IMR-90 (cell line): Measurements from ENCODE around the gene ANKRD40CL. TPM values are rescaled to one million over a fixed set of nuclear protein-coding genes. Genes with fewer than 3 reads are reported as not detected.

Experiments
- ATAC-seq: fragments of 200-7000 bp; cut with Tn5 transposase; 2 replicates; pipeline ENCODE4 v1.9.1; 2020; ENCODE audit warnings: low read depth, mild to moderate bottlenecking, moderate library complexity
- BruUV-seq: library from RNA; stranded (reverse); fragments of 400-500 nt; replicated peaks from 2 replicates; lab custom pipeline; 2021; lab: Mats Ljungman, UMichigan
- CTCF ChIA-PET: fragments of 300-600 bp; formaldehyde crosslinking; extraction: SDS; loops from one replicate; lab custom pipeline; 2021; ENCODE audit warnings: antibody characterized with exemption; lab: Yijun Ruan, JAX
- POLR2A ChIA-PET: fragments of 300-600 bp; sonication (Branson Sonifier 250); formaldehyde crosslinking; loops from one replicate; lab custom pipeline; 2022; ENCODE audit warnings: antibody characterized with exemption; ENCODE audit not compliant: unreplicated experiment; lab: Charles Lee
- DNase-seq: peaks from one replicate; pipeline ENCODE4 v3.0.0; 2013
- H2AFZ ChIP-seq: replicated peaks from 2 replicates; pipeline ENCODE3; 2013; ENCODE audit warnings: low read length, mild to moderate bottlenecking; ENCODE audit not compliant: poor library complexity
- H2AK5ac ChIP-seq: 2 replicates; pipeline ENCODE4 v1.6.1; 2013; ENCODE audit warnings: low read depth, low read length, inconsistent platforms
- H2AK9ac ChIP-seq: replicated peaks from 2 replicates; pipeline ENCODE3; 2013; ENCODE audit warnings: mild to moderate bottlenecking, low read depth, low read length, moderate library complexity; ENCODE audit not compliant: poor library complexity
- H2BK120ac ChIP-seq: 2 replicates; pipeline ENCODE4 v1.6.1; 2013; ENCODE audit warnings: low read depth, low read length, inconsistent platforms
- H2BK15ac ChIP-seq: 3 replicates; pipeline ENCODE4 v1.6.1; 2013; ENCODE audit warnings: low read depth, low read length, inconsistent platforms
- H2BK20ac ChIP-seq: 2 replicates; pipeline ENCODE4 v1.6.1; 2013; ENCODE audit warnings: low read depth, mild to moderate bottlenecking, inconsistent platforms, low read length, moderate library complexity
- H2BK5ac ChIP-seq: 2 replicates; pipeline ENCODE4 v1.6.1; 2013; ENCODE audit warnings: mild to moderate bottlenecking, low read depth, low read length, inconsistent platforms; ENCODE audit not compliant: poor library complexity, severe bottlenecking
- H3K14ac ChIP-seq: replicated peaks from 2 replicates; pipeline ENCODE4 v1.6.1; 2013; ENCODE audit warnings: low read depth, low read length, inconsistent platforms
- H3K18ac ChIP-seq: 2 replicates; pipeline ENCODE4 v1.6.1; 2013; ENCODE audit warnings: low read depth, low read length, control low read depth
- H3K23ac ChIP-seq: 2 replicates; pipeline ENCODE4 v1.6.1; 2013; ENCODE audit warnings: low read depth, low read length, inconsistent platforms
- H3K27ac ChIP-seq: 2 replicates; pipeline ENCODE4 v1.5.1; 2013; ENCODE audit warnings: mild to moderate bottlenecking, control low read depth, low read length; ENCODE audit not compliant: insufficient read depth
- H3K27me3 ChIP-seq: 2 replicates; pipeline ENCODE4 v1.6.1; 2013; ENCODE audit warnings: low read length; ENCODE audit not compliant: control insufficient read depth, insufficient read depth
- H3K36me3 ChIP-seq: 2 replicates; pipeline ENCODE4 v1.6.1; 2013; ENCODE audit warnings: low read length, mixed read lengths; ENCODE audit not compliant: control insufficient read depth, insufficient read depth
- H3K4ac ChIP-seq: 2 replicates; pipeline ENCODE4 v1.6.1; 2013; ENCODE audit warnings: low read depth, low read length, inconsistent platforms
- H3K4me1 ChIP-seq: 2 replicates; pipeline ENCODE4 v1.6.1; 2013; ENCODE audit warnings: low read length, mixed read lengths; ENCODE audit not compliant: control insufficient read depth, insufficient read depth
- H3K4me2 ChIP-seq: 2 replicates; pipeline ENCODE4 v1.6.1; 2013; ENCODE audit warnings: low read depth, mild to moderate bottlenecking, control low read depth, low read length, moderate library complexity
- H3K4me3 ChIP-seq: 2 replicates; pipeline ENCODE4 v1.5.1; 2013; ENCODE audit warnings: low read depth, mild to moderate bottlenecking, control low read depth, low read length, moderate library complexity; ENCODE audit not compliant: insufficient read depth
- H3K56ac ChIP-seq: 2 replicates; pipeline ENCODE4 v1.6.1; 2013; ENCODE audit warnings: low read length, inconsistent platforms; ENCODE audit not compliant: insufficient read depth; ENCODE audit errors: extremely low read depth
- H3K79me1 ChIP-seq, 2 experiments: 2 replicates each; pipeline ENCODE4 v1.6.1; 2013; ENCODE audit warnings: low read length in 2 of 2, inconsistent platforms in 1 of 2, low read depth in 1 of 2
- H3K9ac ChIP-seq: 2 replicates; pipeline ENCODE4 v1.6.1; 2013; ENCODE audit warnings: low read depth, low read length, control low read depth
- H3K9me1 ChIP-seq: 2 replicates; pipeline ENCODE4 v1.6.1; 2013; ENCODE audit warnings: low read length, inconsistent platforms; ENCODE audit not compliant: insufficient read depth
- H3K9me3 ChIP-seq: 2 replicates; pipeline ENCODE4 v1.6.1; 2013; ENCODE audit warnings: low read length; ENCODE audit not compliant: control insufficient read depth, insufficient read depth
- H4K20me1 ChIP-seq: 2 replicates; pipeline ENCODE4 v1.6.1; 2013; ENCODE audit warnings: low read length, inconsistent platforms; ENCODE audit not compliant: insufficient read depth
- H4K5ac ChIP-seq: 2 replicates; pipeline ENCODE4 v1.6.1; 2013; ENCODE audit warnings: mild to moderate bottlenecking, low read depth, low read length, control low read depth
- H4K8ac ChIP-seq, 2 experiments: 2 replicates each; pipeline ENCODE4 v1.6.1; 2013; ENCODE audit warnings: low read depth in 2 of 2, low read length in 2 of 2, control low read depth in 1 of 2, inconsistent platforms in 1 of 2
- H4K91ac ChIP-seq: 2 replicates; pipeline ENCODE4 v1.6.1; 2013; ENCODE audit warnings: low read depth, low read length, inconsistent platforms; ENCODE audit not compliant: insufficient read depth
- MAZ ChIP-seq: IDR thresholded peaks from 2 replicates; pipeline ENCODE4 v1.6.1; 2012; ENCODE audit warnings: low read depth, mild to moderate bottlenecking, low read length, improper control_type of control experiment, moderate library complexity, borderline replicate concordance
- WGBS, 2 experiments: methylation state at CpG; one replicate each; pipeline versions ENCODE4 v1.1.5 to v1.1.7; 2013; ENCODE audit warnings: missing lambda C conversion rate in 2 of 2; ENCODE audit not compliant: insufficient read length in 1 of 2; ENCODE audit errors: extremely low coverage in 2 of 2; 5-methylcytosine and 5-hydroxymethylcytosine counted together
- dilution Hi-C: fragments of 300-500 bp; cut with HindIII; formaldehyde crosslinking; loops from one replicate; pipeline ENCODE4 v1.14.3; 2018; ENCODE audit warnings: low sequenced_read_pairs; ENCODE audit not compliant: unreplicated experiment
- in situ Hi-C: fragments of 300-500 bp; cut with MboI; formaldehyde crosslinking; loops from 3 replicates; pipeline ENCODE4 v1.14.3; 2019; ENCODE audit warnings: low sequenced_read_pairs, inconsistent platforms, mixed read lengths
- intact Hi-C: fragments of 100-400 bp; cut with micrococcal nuclease; formaldehyde crosslinking; loops from 2 replicates; pipeline ENCODE4 v1.10.0; 2022
- polyA plus RNA-seq, 3 experiments: library from polyadenylated mRNA; depleted of rRNA; stranded (reverse); fragments of >200 nt; gene quantifications; 2 replicates each; pipeline ENCODE4 v1.2.3, GENCODE V29; 2012; ENCODE audit warnings: low replicate concordance in 1 of 3
- total RNA-seq: library from RNA; depleted of rRNA; stranded (reverse); fragments of >200 nt; gene quantifications from 2 replicates; pipeline ENCODE4 v1.2.3, GENCODE V29; 2012
- TF ChIP-seq, protein P1 (sequence below): fragments of 150-350 bp; IDR thresholded peaks from 2 replicates; pipeline ENCODE4 v1.6.1; 2016; ENCODE audit warnings: low read depth, mild to moderate bottlenecking, low read length, moderate library complexity, borderline replicate concordance

ANKRD40CL gene
- total and polyA plus RNA-seq, 2 of the 4 experiments (the other 2 are of a cell fraction), result not detected

DNA sequence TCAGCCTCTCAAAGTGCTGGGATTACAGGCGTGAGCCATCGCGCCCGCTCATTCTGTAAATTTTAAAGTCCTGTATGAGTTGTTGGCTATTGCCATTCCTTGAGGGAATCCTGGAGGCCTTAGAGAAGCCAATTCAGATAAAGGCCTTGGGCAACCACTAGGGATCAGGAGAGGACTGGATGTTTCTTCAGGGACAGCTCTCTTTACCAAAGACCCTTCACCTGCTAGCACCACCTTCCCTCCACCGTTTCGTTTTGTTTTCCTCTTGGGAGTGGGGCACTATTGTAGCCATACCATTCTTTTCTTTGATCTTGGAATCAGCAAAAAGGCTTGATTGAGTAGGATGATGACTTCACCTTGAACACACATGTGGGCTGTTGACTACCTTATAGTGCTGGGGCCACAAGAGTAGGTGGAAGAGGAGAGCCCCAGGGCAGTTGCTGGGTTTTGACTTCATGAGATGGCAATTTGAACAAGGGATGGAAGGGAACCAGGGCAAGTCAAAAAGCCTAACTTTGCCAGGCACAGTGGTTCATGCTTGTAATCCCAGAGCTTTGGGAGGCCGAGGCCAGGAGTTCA lies 7.0 kb upstream of the ANKRD40CL start:
- H4K20me1 ChIP-seq, result no peaks in the 10 kb centered on the region
- no peak overlapping the region for H3K14ac ChIP-seq
- no peak overlapping the region for H4K91ac ChIP-seq
- no peak overlapping the region for H2BK15ac ChIP-seq
- TF ChIP-seq MAZ, result no peak
- TF ChIP-seq, protein P1, sequence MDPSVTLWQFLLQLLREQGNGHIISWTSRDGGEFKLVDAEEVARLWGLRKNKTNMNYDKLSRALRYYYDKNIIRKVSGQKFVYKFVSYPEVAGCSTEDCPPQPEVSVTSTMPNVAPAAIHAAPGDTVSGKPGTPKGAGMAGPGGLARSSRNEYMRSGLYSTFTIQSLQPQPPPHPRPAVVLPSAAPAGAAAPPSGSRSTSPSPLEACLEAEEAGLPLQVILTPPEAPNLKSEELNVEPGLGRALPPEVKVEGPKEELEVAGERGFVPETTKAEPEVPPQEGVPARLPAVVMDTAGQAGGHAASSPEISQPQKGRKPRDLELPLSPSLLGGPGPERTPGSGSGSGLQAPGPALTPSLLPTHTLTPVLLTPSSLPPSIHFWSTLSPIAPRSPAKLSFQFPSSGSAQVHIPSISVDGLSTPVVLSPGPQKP, result no peak
- no peak overlapping the region for H3K18ac ChIP-seq
- H2BK120ac ChIP-seq, result no peak overlapping the region
- H2BK20ac ChIP-seq, result no peak overlapping the region
- H3K4ac ChIP-seq, result no peak overlapping the region
- H4K8ac ChIP-seq, result no peak overlapping the region
- CTCF ChIA-PET, result no interaction called here
- H3K4me3 ChIP-seq, result no peak overlapping the region
- no peak for ATAC-seq
- H3K9ac ChIP-seq, result no peak overlapping the region
- H3K79me1 ChIP-seq, result no peaks in the 10 kb centered on the region
- H2AK5ac ChIP-seq, result no peak overlapping the region
- H3K27ac ChIP-seq, result no peak overlapping the region
- no peak overlapping the region for H2AFZ ChIP-seq
- in situ Hi-C loops, result no loop called here
- H3K4me1 ChIP-seq, result no peaks in the 10 kb centered on the region
- peaks cover 4% of the 10 kb centered on the region for H3K27me3 ChIP-seq
- no peak overlapping the region for H4K5ac ChIP-seq
- no peak for DNase-seq
- H2AK9ac ChIP-seq, result no peak overlapping the region
- no peak overlapping the region for H3K23ac ChIP-seq
- no peak overlapping the region for H3K4me2 ChIP-seq
- dilution Hi-C loops, result no loop called here
- H3K9me1 ChIP-seq, result no peaks in the 10 kb centered on the region
- H3K36me3 ChIP-seq, result no peaks in the 10 kb centered on the region
- no peak overlapping the region for H2BK5ac ChIP-seq
- POLR2A ChIA-PET, result no interaction called here
- no peaks in the 10 kb centered on the region for H3K9me3 ChIP-seq
- WGBS, 2 experiments, result 60% methylated on average over 1 of the region's 7 CpGs; no CpG with 5 or more reads in 1 of the 2 experiments
- no TSS peak for BruUV-seq
- H3K56ac ChIP-seq, result no peak overlapping the region
- intact Hi-C loops, result no loop called here
